Fibroblast of mammary gland (primary cell): ENCODE results near the gene FRAS1.
"Not testable (repeated sequence)": the region's sequence is repeated elsewhere in the genome, so short reads cannot be mapped to it uniquely, and the experiment has no call there.

Experiments used
- DNase-seq: peaks from one replicate; pipeline ENCODE4 v3.0.0-alpha.2; 2010; ENCODE audit warnings: low read depth
- H3K4me3 ChIP-seq: 2 replicates; pipeline ENCODE4 v1.5.1; 2011; ENCODE audit warnings: low read depth, mild to moderate bottlenecking, low read length, moderate library complexity; ENCODE audit not compliant: control insufficient read depth
- TF ChIP-seq, protein P1 (sequence below): conservative IDR thresholded peaks from 2 replicates; pipeline ENCODE4 v1.5.1; 2011; ENCODE audit warnings: low read depth, low read length, inconsistent platforms; ENCODE audit not compliant: control insufficient read depth, insufficient read depth

FRAS1 gene

GRCh38 chr4:78297116-78297800, 240.1 kb downstream of the FRAS1 start:
- TF ChIP-seq, protein P1, sequence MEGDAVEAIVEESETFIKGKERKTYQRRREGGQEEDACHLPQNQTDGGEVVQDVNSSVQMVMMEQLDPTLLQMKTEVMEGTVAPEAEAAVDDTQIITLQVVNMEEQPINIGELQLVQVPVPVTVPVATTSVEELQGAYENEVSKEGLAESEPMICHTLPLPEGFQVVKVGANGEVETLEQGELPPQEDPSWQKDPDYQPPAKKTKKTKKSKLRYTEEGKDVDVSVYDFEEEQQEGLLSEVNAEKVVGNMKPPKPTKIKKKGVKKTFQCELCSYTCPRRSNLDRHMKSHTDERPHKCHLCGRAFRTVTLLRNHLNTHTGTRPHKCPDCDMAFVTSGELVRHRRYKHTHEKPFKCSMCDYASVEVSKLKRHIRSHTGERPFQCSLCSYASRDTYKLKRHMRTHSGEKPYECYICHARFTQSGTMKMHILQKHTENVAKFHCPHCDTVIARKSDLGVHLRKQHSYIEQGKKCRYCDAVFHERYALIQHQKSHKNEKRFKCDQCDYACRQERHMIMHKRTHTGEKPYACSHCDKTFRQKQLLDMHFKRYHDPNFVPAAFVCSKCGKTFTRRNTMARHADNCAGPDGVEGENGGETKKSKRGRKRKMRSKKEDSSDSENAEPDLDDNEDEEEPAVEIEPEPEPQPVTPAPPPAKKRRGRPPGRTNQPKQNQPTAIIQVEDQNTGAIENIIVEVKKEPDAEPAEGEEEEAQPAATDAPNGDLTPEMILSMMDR: no peak

GRCh38 chr4:78298618-78299017, 241.5 kb downstream of the FRAS1 start:
- TF ChIP-seq, protein P1: no peak
- DNase-seq: peak; percentile 60

More at GRCh38 chr4:78297116-78297800, 240.1 kb downstream of the FRAS1 start:
- H3K4me3 ChIP-seq: no peak overlapping the region
- peak; percentile 68 for DNase-seq

GRCh38 chr4:78299565-78299972, 242.4 kb downstream of the FRAS1 start:
- no peak overlapping the region for H3K4me3 ChIP-seq
- TF ChIP-seq, protein P1: no peak
- peak; percentile 43 for DNase-seq

More at GRCh38 chr4:78298618-78299017, 241.5 kb downstream of the FRAS1 start:
- H3K4me3 ChIP-seq: no peak overlapping the region

DNA sequence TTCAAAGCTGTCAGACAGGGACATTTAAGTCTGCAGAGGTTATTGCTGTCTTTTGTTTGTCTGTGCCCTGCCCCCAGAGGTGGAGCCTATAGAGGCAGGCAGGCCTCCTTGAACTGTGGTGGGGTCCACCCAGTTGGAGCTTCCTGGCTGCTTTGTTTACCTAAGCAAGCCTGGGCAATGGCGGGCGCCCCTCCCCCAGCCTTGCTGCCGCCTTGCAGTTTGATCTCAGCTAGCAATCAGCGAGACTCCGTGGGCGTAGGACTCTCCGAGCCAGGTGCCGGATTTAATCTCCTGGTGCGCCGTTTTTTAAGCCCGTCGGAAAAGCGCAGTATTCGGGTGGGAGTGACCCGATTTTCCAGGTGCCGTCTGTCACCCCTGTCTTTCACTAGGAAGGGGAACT, 250.1 kb downstream of the FRAS1 start:
- DNase-seq, H3K4me3 ChIP-seq: not testable (repeated sequence)

GRCh38 chr4:78308517-78308916, 251.4 kb downstream of the FRAS1 start:
- H3K4me3 ChIP-seq: no peak overlapping the region
- TF ChIP-seq, protein P1: no peak

DNA sequence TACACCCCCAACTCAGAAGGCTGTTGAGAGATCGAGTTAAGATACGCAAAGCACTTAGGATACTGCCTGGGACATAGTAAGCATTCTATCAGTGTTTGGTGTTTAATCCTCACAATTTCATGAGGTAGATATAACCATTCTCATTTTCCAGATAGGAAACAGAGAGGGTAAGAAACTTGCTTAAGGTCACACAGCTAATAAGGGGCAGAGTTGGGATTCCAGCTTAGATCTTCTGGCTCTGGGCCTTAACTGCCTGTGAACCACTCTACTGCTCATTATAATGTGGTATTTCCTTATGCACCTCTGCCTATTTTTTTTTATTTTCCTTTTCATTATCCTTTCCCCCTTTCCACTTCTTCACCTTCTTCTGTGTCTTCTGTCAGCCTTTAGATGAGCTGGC, 252.2 kb downstream of the FRAS1 start:
- no peak overlapping the region for H3K4me3 ChIP-seq
- no peak for DNase-seq
- TF ChIP-seq, protein P1: no peak

More at GRCh38 chr4:78308517-78308916, 251.4 kb downstream of the FRAS1 start:
- no peak for DNase-seq

DNA sequence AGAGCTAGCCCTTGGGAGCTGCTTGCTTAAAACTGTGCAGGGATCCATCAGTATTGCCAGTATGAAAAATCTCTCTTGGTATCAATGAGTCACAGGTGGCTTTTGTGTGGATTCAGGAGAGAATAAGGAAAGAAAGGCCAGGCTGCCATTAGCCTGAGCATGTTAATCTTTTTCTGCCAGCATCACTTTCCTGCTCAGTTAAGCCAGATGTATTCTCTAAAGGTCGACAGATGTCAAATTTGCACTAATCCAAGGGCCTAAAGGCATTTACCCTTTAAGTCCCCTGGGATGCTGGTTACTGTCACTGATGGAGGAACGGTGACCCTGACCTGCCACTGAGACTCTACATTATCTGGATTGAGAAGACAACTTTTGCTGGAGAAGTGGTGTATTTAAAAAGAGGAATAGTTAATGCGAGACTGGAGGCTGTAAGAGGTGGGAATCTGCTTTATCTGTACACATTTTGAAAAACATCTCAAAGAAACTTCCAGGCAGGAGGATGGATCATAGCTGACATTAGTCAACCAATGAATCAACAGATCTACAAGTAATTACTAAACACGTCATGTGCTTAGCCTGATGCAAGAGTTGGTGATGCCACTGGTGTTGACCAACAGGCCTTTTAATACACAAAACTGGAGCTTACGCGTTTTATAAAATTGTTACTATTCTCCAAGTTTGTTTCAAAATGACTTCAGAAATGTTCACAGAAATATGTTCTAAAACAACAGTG, 253.1 kb downstream of the FRAS1 start:
- TF ChIP-seq, protein P1: no peak
- no peak overlapping the region for H3K4me3 ChIP-seq
- DNase-seq: peak; percentile 86
